HEK293T (cell line): ENCODE measurements around the gene JMJD7.

Experiments used
- BHLHE40 ChIP-seq: fragments of 450-650 bp; IDR thresholded peaks from 2 replicates; pipeline ENCODE4 v1.6.1; 2016; ENCODE audit warnings: mild to moderate bottlenecking, moderate library complexity, borderline replicate concordance
- CTBP1 ChIP-seq: fragments of 450-650 bp; IDR thresholded peaks from 2 replicates; pipeline ENCODE4 v1.6.1; 2016; ENCODE audit warnings: borderline replicate concordance
- ELF4 ChIP-seq: fragments of 450-650 bp; IDR thresholded peaks from 2 replicates; pipeline ENCODE4 v1.6.1; 2017; ENCODE audit warnings: antibody characterized with exemption
- FOXK2 ChIP-seq: fragments of 450-650 bp; IDR thresholded peaks from 2 replicates; pipeline ENCODE4 v1.6.1; 2016; ENCODE audit warnings: mild to moderate bottlenecking
- FOXM1 ChIP-seq: fragments of 450-650 bp; IDR thresholded peaks from 2 replicates; pipeline ENCODE4 v1.6.1; 2017; ENCODE audit warnings: mild to moderate bottlenecking, borderline replicate concordance
- L3MBTL2 ChIP-seq: fragments of 450-650 bp; conservative IDR thresholded peaks from 2 replicates; pipeline ENCODE4 v1.6.1; 2016; ENCODE audit warnings: mild to moderate bottlenecking
- SP1 ChIP-seq: fragments of 450-650 bp; IDR thresholded peaks from 2 replicates; pipeline ENCODE4 v1.6.1; 2017
- SUZ12 ChIP-seq: fragments of 450-650 bp; IDR thresholded peaks from 2 replicates; pipeline ENCODE4 v1.6.1; 2016; ENCODE audit warnings: mild to moderate bottlenecking
- TARDBP ChIP-seq: fragments of 450-650 bp; IDR thresholded peaks from 2 replicates; pipeline ENCODE4 v1.6.1; 2016
- ZNF384 ChIP-seq: fragments of 450-650 bp; IDR thresholded peaks from 2 replicates; pipeline ENCODE4 v1.6.1; 2016

GRCh38 chr15:41812820-41813375 is 15.0 kb upstream of the JMJD7 start:
- TF ChIP-seq TARDBP, result no peak
- no peak for TF ChIP-seq BHLHE40
- TF ChIP-seq ZNF384, result no peak
- no peak for TF ChIP-seq FOXM1
- TF ChIP-seq SUZ12, result no peak
- TF ChIP-seq L3MBTL2, result no peak
- no peak for TF ChIP-seq CTBP1
- no peak for TF ChIP-seq SP1
- no peak for TF ChIP-seq FOXK2
- no peak for TF ChIP-seq ELF4
